ENCODE results near the gene ABCA6.
"Not testable (repeated sequence)": the region's sequence is repeated elsewhere in the genome, so short reads cannot be mapped to it uniquely, and the experiment has no call there.

The ABCA6 gene

DNA sequence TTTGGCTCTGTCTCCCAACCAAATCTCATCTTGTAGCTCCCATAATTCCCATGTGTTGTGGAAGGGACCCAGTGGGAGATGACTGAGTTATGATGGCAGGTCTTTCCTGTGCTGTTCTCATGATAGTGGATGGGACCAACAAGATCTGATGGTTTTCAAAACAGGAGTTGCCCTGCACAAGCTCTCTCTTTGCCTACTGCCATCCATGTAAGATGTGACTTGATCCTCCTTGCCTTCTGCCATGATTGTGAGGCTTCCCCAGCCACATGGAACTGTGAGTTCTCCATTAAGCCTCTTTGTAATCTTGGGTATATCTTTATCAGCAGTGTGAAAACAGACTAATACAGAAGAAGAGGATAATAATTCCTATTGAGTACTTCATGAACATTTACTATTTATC, 26.9 kb upstream of the ABCA6 start:
- not testable (repeated sequence) for H3K27ac ChIP-seq (ENCODE audit: low read length); H3K36me3 ChIP-seq (ENCODE audit: insufficient read depth, low read depth, low read length); H3K9me3 ChIP-seq (ENCODE audit: insufficient read depth, low read depth, low read length); H3K4me3 ChIP-seq (ENCODE audit: low read length); H3K4me1 ChIP-seq (ENCODE audit: insufficient read depth, low read length); H3K9ac ChIP-seq (ENCODE audit: low read depth, low read length); H3K27me3 ChIP-seq (ENCODE audit: insufficient read depth, low read length)

DNA sequence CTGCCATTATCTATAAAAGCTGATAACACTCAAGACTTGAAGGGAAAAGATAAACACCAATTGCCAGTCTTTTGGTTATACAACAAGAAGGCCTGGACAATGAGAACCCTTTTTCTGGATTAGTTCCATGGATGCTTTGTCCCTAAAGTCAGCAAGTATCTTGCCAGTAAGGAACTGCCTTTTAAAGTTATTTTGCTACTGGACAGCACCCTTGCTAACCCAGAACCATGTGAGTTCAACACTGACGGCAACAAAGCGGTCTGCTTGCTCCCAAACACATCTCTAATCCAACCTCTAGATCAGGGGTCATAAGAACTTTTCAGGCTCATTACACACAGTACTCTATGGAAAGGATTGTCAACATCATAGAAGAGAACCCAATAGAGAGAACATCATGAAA, 25.3 kb upstream of the ABCA6 start:
- Histone ChIP-seq H3K9ac (ENCODE audit: low read depth, low read length) (no peak overlapping the region), H3K4me1 (ENCODE audit: insufficient read depth, low read length) (no peaks in the 10 kb centered on the region), H3K9me3 (ENCODE audit: insufficient read depth, low read depth, low read length) (no peaks in the 10 kb centered on the region), H3K27ac (ENCODE audit: low read length) (no peak overlapping the region), H3K27me3 (ENCODE audit: insufficient read depth, low read length) (no peaks in the 10 kb centered on the region), H3K36me3 (ENCODE audit: insufficient read depth, low read depth, low read length) (no peaks in the 10 kb centered on the region), H3K4me3 (ENCODE audit: low read length) (no peak overlapping the region)

DNA sequence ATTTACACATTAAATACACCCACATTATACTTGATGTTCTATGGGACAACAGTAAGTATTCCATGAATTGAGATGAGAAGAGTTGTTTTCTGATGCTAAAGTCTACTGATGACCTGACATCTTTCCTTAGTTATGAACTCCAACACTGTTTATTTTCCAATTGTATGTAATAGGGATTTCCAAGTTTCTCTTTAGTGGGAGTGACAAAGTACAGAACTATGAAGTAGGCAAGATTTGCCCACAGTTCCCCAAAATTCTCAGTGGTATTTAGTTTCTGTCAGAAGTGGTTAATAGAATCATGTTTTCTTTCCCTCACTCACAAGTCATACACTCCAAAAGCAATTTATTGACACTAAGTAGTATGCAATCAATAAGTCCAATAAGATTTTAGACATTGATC, 22.5 kb upstream of the ABCA6 start:
- H3K27ac ChIP-seq (ENCODE audit: low read length) = no peak overlapping the region
- no peaks in the 10 kb centered on the region for H3K27me3 ChIP-seq (ENCODE audit: insufficient read depth, low read length)
- no peak overlapping the region for H3K4me3 ChIP-seq (ENCODE audit: low read length)
- no peaks in the 10 kb centered on the region for H3K36me3 ChIP-seq (ENCODE audit: insufficient read depth, low read depth, low read length)
- no peak overlapping the region for H3K9ac ChIP-seq (ENCODE audit: low read depth, low read length)
- H3K9me3 ChIP-seq (ENCODE audit: insufficient read depth, low read depth, low read length) = no peaks in the 10 kb centered on the region
- no peaks in the 10 kb centered on the region for H3K4me1 ChIP-seq (ENCODE audit: insufficient read depth, low read length)

DNA sequence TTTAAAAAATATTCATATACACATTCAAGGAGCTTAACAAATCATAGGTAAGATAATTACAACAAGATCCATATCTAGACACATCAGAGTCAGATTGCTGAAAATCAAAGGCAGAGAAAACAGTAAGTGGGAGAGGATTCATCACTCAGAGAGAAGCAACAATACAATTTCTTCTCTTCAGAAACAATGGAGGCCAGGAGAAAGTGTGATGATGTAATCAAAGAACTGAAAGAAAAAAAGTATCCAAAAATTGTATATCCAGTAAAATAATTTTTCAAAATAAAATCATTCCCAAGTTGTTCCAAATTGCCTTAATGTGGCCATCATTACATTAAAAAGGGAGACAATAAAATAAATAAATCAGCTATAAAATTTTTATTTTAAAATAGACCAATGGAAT, 17.7 kb upstream of the ABCA6 start:
- H3K27ac ChIP-seq (ENCODE audit: low read length) = no peak overlapping the region

DNA sequence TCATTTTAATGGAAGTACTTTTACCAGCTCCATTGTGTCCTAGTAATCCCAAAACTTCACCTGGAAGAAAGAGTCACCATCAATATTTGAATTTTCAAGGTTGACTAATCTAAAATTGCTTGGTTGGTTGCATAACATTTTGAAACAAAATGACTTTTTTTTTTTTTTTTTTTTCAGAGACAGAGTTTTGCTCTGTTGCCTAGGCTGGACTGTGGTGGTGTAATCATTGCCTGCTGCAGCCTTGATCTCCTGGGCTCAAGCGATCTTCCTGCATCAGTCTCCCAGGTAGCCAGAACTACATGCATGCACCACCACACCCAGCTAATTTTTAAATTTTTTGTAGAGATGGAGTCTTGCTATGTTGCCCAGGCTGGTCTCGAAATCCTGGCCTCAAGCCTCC, 12.6 kb upstream of the ABCA6 start:
- H3K9me3 ChIP-seq (ENCODE audit: insufficient read depth, low read depth, low read length) = no peaks in the 10 kb centered on the region

More for the DNA sequence above, 17.7 kb upstream of the ABCA6 start:
- H3K4me1 ChIP-seq (ENCODE audit: insufficient read depth, low read length) = no peaks in the 10 kb centered on the region
- no peaks in the 10 kb centered on the region for H3K36me3 ChIP-seq (ENCODE audit: insufficient read depth, low read depth, low read length)
- no peak overlapping the region for H3K9ac ChIP-seq (ENCODE audit: low read depth, low read length)
- H3K4me3 ChIP-seq (ENCODE audit: low read length) = no peak overlapping the region
- H3K27me3 ChIP-seq (ENCODE audit: insufficient read depth, low read length) = no peaks in the 10 kb centered on the region
- no peaks in the 10 kb centered on the region for H3K9me3 ChIP-seq (ENCODE audit: insufficient read depth, low read depth, low read length)

DNA sequence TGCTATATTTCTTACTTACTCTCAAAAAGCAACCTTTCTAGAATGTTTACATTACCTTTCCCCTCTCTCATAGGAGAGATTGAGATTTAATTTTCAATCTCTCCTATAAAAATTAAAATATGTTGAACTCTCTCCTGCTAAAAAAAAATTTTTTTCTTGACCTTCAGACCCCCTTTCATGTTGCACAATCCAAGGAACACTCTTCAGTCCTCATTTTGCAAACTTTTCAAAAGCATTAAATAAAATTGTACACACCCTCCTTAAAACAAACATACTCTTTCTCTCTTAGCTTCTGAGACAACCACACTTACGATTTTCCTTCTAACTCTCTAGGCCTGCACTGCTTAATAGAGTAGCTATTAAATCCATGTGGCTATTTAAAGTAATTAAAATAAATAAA, 8.6 kb upstream of the ABCA6 start:
- Histone ChIP-seq H3K36me3 (ENCODE audit: insufficient read depth, low read depth, low read length) (no peaks in the 10 kb centered on the region), H3K9ac (ENCODE audit: low read depth, low read length) (no peak overlapping the region), H3K27ac (ENCODE audit: low read length) (no peak overlapping the region), H3K4me3 (ENCODE audit: low read length) (no peak overlapping the region), H3K27me3 (ENCODE audit: insufficient read depth, low read length) (no peaks in the 10 kb centered on the region), H3K9me3 (ENCODE audit: insufficient read depth, low read depth, low read length) (no peaks in the 10 kb centered on the region), H3K4me1 (ENCODE audit: insufficient read depth, low read length) (no peaks in the 10 kb centered on the region)

More for the DNA sequence above, 12.6 kb upstream of the ABCA6 start:
- Histone ChIP-seq H3K4me1 (ENCODE audit: insufficient read depth, low read length) (no peaks in the 10 kb centered on the region), H3K9ac (ENCODE audit: low read depth, low read length) (no peak overlapping the region), H3K36me3 (ENCODE audit: insufficient read depth, low read depth, low read length) (no peaks in the 10 kb centered on the region), H3K4me3 (ENCODE audit: low read length) (no peak overlapping the region), H3K27me3 (ENCODE audit: insufficient read depth, low read length) (no peaks in the 10 kb centered on the region), H3K27ac (ENCODE audit: low read length) (no peak overlapping the region)

DNA sequence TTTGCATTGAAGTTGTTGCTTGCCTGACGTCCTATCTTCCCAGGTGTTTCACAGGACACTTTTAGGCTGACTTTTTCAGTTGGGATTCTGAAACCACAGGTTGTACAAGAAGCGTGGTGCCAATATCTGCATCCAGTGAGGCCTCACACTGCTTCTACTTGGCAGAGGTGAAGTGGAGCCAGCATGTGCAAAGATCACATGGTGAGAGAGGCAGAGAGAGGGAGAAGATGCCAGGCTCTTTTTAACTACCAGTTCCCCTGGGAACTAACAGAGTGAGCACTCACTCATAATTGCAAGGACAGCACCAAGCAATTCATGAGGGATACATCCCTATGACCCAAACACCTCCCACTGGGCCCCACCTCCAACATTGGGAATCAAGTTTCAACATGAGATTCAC, 5.8 kb upstream of the ABCA6 start:
- H3K4me1 ChIP-seq (ENCODE audit: insufficient read depth, low read length) = no peaks in the 10 kb centered on the region

DNA sequence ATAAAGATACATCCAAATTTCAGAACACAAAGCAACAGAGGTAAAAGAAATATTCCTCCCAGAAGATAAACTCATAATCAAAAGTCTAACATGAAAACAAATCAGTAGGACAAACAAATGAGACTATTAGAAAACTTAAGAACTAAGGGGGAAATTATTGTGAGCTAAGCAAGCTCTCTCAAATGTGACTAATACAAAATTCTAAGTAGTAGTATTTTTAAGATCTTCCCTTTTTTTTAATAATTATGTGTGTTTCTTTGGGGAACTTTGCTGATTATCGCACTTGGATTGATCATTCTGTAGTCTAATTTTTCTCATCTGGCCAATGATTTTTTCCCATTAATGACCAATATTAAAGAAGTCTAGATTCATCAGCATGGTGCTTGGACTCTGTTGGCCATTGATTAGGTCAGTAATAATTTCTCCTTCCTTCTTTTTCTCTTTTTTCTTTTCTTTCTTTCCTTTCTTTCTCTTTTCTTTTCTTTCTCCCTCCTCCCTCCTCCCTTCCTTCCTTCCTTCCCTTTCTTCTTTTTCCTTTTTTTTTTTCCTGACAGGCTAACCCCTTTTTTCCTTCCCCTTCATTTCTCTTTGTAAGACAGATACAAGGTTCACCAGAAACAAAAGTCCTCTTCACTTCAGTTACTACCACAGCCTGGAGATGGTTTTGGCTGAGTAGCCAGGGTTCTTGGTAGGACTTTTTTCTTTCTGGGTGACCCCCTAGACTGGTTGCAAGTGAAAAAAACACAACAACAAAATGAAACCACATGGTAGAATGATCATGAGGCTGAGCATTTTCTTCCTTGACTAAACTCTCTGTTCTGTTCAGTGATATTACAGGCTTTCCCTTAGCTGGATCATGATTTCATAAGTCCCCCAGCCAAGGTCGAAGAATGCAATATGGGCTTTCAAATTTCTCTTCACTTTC, 2.9 kb upstream of the ABCA6 start:
- no peak overlapping the region for H3K27ac ChIP-seq (ENCODE audit: low read length)
- H3K9me3 ChIP-seq (ENCODE audit: insufficient read depth, low read depth, low read length) = no peaks in the 10 kb centered on the region
- H3K27me3 ChIP-seq (ENCODE audit: insufficient read depth, low read length) = no peaks in the 10 kb centered on the region
- H3K9ac ChIP-seq (ENCODE audit: low read depth, low read length) = no peak overlapping the region
- no peaks in the 10 kb centered on the region for H3K36me3 ChIP-seq (ENCODE audit: insufficient read depth, low read depth, low read length)
- no peak overlapping the region for H3K4me3 ChIP-seq (ENCODE audit: low read length)
- H3K4me1 ChIP-seq (ENCODE audit: insufficient read depth, low read length) = no peaks in the 10 kb centered on the region

More for the DNA sequence above, 5.8 kb upstream of the ABCA6 start:
- Histone ChIP-seq H3K27me3 (ENCODE audit: insufficient read depth, low read length) (no peaks in the 10 kb centered on the region), H3K27ac (ENCODE audit: low read length) (no peak overlapping the region), H3K9ac (ENCODE audit: low read depth, low read length) (no peak overlapping the region), H3K4me3 (ENCODE audit: low read length) (no peak overlapping the region), H3K9me3 (ENCODE audit: insufficient read depth, low read depth, low read length) (no peaks in the 10 kb centered on the region), H3K36me3 (ENCODE audit: insufficient read depth, low read depth, low read length) (no peaks in the 10 kb centered on the region)

DNA sequence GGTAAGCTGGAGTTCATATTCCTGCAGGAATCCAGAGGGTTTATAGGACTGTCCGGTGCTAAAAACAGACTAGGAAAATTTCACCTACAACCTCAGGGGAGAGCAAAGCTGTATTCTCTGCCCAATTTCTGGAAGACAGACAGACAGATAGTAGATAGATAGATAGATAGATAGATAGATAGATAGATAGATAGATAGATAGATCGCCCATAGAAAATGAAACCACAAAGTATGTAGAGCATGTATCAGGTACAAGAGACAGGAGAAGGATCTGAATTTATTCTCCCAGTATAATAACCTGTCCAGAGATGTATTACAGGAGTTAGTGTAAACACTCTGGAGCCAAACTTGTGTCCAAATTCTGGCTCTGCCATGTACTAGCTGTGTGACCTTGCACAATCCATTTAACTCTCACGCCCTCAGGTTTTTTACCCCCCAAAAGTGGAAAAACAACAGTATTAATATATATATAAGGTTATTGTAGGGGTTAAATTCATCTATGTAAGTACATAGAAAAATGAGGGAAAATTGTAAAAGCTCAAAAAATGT, 2.1 kb upstream of the ABCA6 start:
- H3K27me3 ChIP-seq (ENCODE audit: insufficient read depth, low read length) = no peaks in the 10 kb centered on the region
- no peak overlapping the region for H3K27ac ChIP-seq (ENCODE audit: low read length)
- no peaks in the 10 kb centered on the region for H3K4me1 ChIP-seq (ENCODE audit: insufficient read depth, low read length)
- H3K4me3 ChIP-seq (ENCODE audit: low read length) = no peak overlapping the region
- no peak overlapping the region for H3K9ac ChIP-seq (ENCODE audit: low read depth, low read length)
- H3K9me3 ChIP-seq (ENCODE audit: insufficient read depth, low read depth, low read length) = no peaks in the 10 kb centered on the region
- no peaks in the 10 kb centered on the region for H3K36me3 ChIP-seq (ENCODE audit: insufficient read depth, low read depth, low read length)

DNA sequence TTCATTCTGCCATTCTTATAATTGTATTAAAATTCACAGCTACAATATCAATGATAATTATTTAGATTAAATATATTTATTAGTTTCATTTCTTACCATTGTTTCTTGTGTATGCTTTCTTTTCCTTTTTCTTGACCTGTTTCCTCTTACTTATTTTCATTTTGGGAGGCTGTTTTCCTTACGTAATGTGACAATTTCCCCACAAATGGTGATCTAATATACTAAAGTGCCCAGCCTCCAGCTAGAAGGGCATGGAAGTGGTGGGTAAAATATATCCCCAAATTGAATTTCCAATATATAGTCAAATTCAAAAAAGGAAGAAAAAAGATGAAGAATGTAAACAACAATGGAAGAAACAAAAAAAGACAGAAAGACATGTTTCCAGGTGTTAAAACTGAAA, 1.5 kb upstream of the ABCA6 start:
- Histone ChIP-seq H3K9me3 (ENCODE audit: insufficient read depth, low read depth, low read length) (no peaks in the 10 kb centered on the region), H3K4me3 (ENCODE audit: low read length) (no peak overlapping the region), H3K4me1 (ENCODE audit: insufficient read depth, low read length) (no peaks in the 10 kb centered on the region), H3K36me3 (ENCODE audit: insufficient read depth, low read depth, low read length) (no peaks in the 10 kb centered on the region), H3K9ac (ENCODE audit: low read depth, low read length) (no peak overlapping the region), H3K27me3 (ENCODE audit: insufficient read depth, low read length) (no peaks in the 10 kb centered on the region), H3K27ac (ENCODE audit: low read length) (no peak overlapping the region)

DNA sequence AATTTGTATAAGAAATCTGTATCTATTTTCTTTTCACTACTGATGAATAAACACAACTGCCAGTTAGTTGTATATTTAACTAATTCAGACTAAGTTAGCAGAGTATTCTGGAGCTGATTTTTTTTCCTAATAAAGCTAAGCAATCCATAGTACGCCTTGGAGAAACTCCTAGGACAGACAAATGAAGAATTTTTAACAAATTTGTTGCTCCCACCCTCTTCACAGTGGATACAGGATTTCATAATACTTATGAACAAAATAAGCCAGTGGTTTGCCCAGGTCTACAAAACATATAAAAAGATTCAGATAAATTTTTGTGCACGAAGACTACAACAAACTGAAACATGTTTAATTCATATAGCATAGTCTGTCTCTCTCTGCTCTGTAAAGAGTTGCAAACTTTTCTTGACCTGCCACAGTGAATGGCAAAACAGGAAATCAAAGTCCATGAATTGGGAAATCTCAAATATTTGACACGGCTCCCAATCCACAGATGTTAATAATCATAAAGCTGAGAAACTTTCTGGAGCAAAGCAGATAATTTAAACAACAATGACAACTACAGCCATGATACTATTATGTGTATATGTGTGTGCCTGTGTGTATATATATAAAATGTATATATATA, 594 bp upstream of the ABCA6 start:
- Histone ChIP-seq H3K4me3 (ENCODE audit: low read length) (no peak overlapping the region), H3K4me1 (ENCODE audit: insufficient read depth, low read length) (no peaks in the 10 kb centered on the region), H3K9me3 (ENCODE audit: insufficient read depth, low read depth, low read length) (no peaks in the 10 kb centered on the region), H3K36me3 (ENCODE audit: insufficient read depth, low read depth, low read length) (no peaks in the 10 kb centered on the region), H3K9ac (ENCODE audit: low read depth, low read length) (no peak overlapping the region), H3K27ac (ENCODE audit: low read length) (no peak overlapping the region), H3K27me3 (ENCODE audit: insufficient read depth, low read length) (no peaks in the 10 kb centered on the region)

DNA sequence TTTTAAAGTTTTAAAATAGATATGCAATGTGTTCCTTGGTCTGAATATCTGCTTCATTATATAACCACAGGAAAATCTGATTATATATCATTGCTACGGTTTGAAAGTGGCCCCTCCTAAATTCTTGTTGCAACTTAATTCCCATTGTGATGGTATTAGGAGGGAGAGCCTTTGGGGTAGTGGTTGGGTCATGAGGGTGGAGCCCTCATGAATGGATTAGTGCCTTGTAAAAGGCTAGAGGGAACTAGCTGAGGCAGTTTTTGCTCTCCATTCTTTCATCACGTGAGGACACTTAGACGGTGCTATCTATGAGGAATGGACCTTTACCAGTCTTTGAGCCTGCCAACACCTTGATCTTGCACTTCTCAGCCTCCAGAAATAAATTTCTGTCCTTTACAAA, 7.6 kb downstream of the ABCA6 start:
- Histone ChIP-seq H3K4me1 (ENCODE audit: insufficient read depth, low read length) (no peaks in the 10 kb centered on the region), H3K27me3 (ENCODE audit: insufficient read depth, low read length) (no peaks in the 10 kb centered on the region), H3K36me3 (ENCODE audit: insufficient read depth, low read depth, low read length) (no peaks in the 10 kb centered on the region), H3K9me3 (ENCODE audit: insufficient read depth, low read depth, low read length) (no peaks in the 10 kb centered on the region), H3K9ac (ENCODE audit: low read depth, low read length) (no peak overlapping the region), H3K27ac (ENCODE audit: low read length) (no peak overlapping the region), H3K4me3 (ENCODE audit: low read length) (no peak overlapping the region)

All from iPS-20b (cell line).